Activated B cell treated with CpG ODN at 0.5 μM for 24 hours (primary cell): ENCODE results near the gene CLCN1. TPM values are rescaled to one million over a fixed set of nuclear protein-coding genes. Genes with fewer than 3 reads are reported as not detected.
A peak's percentile ranks its signal among the peaks of the same experiment; 100 is the strongest.
"Not testable (repeated sequence)": the region's sequence is repeated elsewhere in the genome, so short reads cannot be mapped to it uniquely, and the experiment has no call there.

Source experiments
- ATAC-seq: fragments of 200-7000 bp; cut with Tn5 transposase; one replicate; pipeline ENCODE4 v1.10.0; 2021; ENCODE audit warnings: low read depth, mild to moderate bottlenecking, moderate library complexity
- CTCF ChIA-PET: fragments of 350-600 bp; sonication (Branson Sonifier 250); formaldehyde crosslinking; loops from one replicate; lab custom pipeline; 2021; ENCODE audit warnings: antibody characterized with exemption; lab: Charles Lee
- POLR2A ChIA-PET: fragments of 350-600 bp; sonication (Branson Sonifier 250); formaldehyde crosslinking; loops from one replicate; lab custom pipeline; 2021; ENCODE audit warnings: antibody characterized with exemption; lab: Charles Lee
- DNase-seq: peaks from one replicate; pipeline ENCODE4 v3.0.0; 2022
- H3K27ac Mint-ChIP-seq: one replicate; pipeline ENCODE4 v1.8.0; 2020; ENCODE audit warnings: mixed read lengths
- H3K27me3 Mint-ChIP-seq: one replicate; pipeline ENCODE4 v1.8.0; 2021; ENCODE audit warnings: mixed read lengths
- H3K36me3 Mint-ChIP-seq: one replicate; pipeline ENCODE4 v1.8.0; 2021; ENCODE audit warnings: low read depth, mixed read lengths
- H3K4me1 Mint-ChIP-seq: one replicate; pipeline ENCODE4 v1.8.0; 2021; ENCODE audit warnings: mixed read lengths
- H3K4me3 Mint-ChIP-seq: one replicate; pipeline ENCODE4 v1.8.0; 2020; ENCODE audit warnings: mild to moderate bottlenecking, mixed read lengths
- H3K9me3 Mint-ChIP-seq: one replicate; pipeline ENCODE4 v1.8.0; 2020; ENCODE audit warnings: mixed read lengths
- intact Hi-C: fragments of 100-400 bp; cut with micrococcal nuclease; formaldehyde crosslinking; loops from one replicate; pipeline ENCODE4 v1.15.1; 2024
- total RNA-seq: library from RNA; stranded (reverse); gene quantifications from 2 replicates; pipeline ENCODE4 v1.2.3, GENCODE V29; 2022
- TF ChIP-seq, protein P1 (sequence below): fragments of 200-600 bp; IDR thresholded peaks from one replicate; pipeline ENCODE4 v1.8.0; 2022; ENCODE audit warnings: antibody characterized with exemption, mild to moderate bottlenecking

The CLCN1 gene
- total RNA-seq, 1 donor from 2014 or later, result not detected

- CTCF ChIA-PET, result interaction anchor here (0.5 to 1.5 kb wide), 5 partner anchors 8 to 93 kb away, joined by 3 to 5 read pairs (median 4); no protein-coding TSS in a partner anchor
- intact Hi-C loops, result loop anchor here (10.0 kb wide), 3 partner anchors 433 to 1547 kb away; partner anchors contain the start of genes EPHB6, TCAF1 and TPK1
- DNase-seq, result no peak
- no peak for ATAC-seq
- Mint-ChIP-seq H3K4me3 (peak overlapping the region; percentile 96), H3K9me3 (no peaks in the 10 kb centered on the region), H3K4me1 (peaks cover 55% of the 10 kb centered on the region), H3K27ac (peak overlapping the region; percentile 89), H3K36me3 (peaks cover 25% of the 10 kb centered on the region), H3K27me3 (no peaks in the 10 kb centered on the region)
- POLR2A ChIA-PET, result interaction anchor here (0.6 to 2.3 kb wide), 14 partner anchors 8 to 1548 kb away, joined by 3 to 23 read pairs (median 4); partner anchors contain the start of genes GSTK1 and TPK1
- TF ChIP-seq, protein P1, sequence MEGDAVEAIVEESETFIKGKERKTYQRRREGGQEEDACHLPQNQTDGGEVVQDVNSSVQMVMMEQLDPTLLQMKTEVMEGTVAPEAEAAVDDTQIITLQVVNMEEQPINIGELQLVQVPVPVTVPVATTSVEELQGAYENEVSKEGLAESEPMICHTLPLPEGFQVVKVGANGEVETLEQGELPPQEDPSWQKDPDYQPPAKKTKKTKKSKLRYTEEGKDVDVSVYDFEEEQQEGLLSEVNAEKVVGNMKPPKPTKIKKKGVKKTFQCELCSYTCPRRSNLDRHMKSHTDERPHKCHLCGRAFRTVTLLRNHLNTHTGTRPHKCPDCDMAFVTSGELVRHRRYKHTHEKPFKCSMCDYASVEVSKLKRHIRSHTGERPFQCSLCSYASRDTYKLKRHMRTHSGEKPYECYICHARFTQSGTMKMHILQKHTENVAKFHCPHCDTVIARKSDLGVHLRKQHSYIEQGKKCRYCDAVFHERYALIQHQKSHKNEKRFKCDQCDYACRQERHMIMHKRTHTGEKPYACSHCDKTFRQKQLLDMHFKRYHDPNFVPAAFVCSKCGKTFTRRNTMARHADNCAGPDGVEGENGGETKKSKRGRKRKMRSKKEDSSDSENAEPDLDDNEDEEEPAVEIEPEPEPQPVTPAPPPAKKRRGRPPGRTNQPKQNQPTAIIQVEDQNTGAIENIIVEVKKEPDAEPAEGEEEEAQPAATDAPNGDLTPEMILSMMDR, result no peak
Measured at GRCh38 chr7:143287339-143287934, 28.5 kb upstream of the CLCN1 start.

DNA sequence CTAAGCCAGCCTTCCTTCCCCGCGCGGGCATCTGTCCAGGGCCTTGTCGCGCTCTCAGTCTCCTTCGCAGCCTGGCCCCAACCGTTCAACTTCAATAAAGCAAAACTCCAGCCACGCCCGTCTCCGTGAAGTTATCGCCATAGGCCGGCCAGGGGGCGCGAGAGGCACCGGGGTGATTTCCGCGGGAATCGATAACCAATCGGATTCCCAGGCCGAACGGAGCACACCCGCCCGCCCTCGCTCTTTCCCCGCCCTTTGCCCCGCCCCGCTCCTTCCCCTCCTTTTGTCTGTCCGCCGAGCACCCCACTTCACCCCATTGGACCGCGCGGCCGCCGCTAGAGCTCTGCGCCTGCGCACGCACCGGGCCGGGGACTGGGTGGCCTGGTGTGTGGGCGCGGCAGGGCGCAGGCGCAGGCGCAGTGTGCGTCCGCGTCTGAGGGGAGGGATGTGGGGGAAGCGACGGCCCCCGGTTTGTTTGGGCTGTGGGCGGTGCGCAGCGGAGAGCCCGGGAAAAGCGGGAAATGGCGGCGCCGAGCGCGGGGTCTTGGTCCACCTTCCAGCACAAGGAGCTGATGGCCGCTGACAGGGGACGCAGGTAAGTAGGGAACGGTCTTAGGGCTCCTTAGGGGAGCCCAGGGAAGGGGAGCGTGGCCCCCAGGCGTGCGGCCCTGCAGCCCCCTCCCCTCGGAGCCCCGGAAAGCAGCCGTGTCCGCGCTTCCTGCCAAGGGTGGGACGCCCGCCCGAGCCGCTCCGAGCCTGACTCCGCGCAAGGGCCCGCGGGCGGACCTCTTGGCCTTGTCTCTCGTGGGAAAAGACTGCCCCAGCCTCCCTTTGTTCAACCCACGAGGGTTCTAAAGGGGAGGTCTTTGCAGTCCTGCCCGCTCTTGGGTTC lies 27.7 kb upstream of the CLCN1 start, which contains the start of gene CASP2:
CASP2 (plus strand) TSS at position 417 of the 892 bp plus-strand sequence; CDS start at position 522, 105 bp downstream.
- intact Hi-C loops, result loop anchor here (1.0 to 10.0 kb wide), 10 partner anchors 17 to 1547 kb away; partner anchors contain the start of genes EPHB6, GSTK1, TCAF1 and TPK1
- Mint-ChIP-seq H3K36me3 (peaks cover 31% of the 10 kb centered on the region), H3K27ac (peak within 1 kb of the TSS; percentile 89), H3K4me1 (peaks cover 54% of the 10 kb centered on the region), H3K4me3 (peak within 1 kb of the TSS; percentile 96), H3K27me3 (no peaks in the 10 kb centered on the region), H3K9me3 (no peaks in the 10 kb centered on the region)
- CTCF ChIA-PET, result interaction anchor here (0.5 to 1.5 kb wide), 5 partner anchors 9 to 92 kb away, joined by 3 to 5 read pairs (median 4); no protein-coding TSS in a partner anchor
- ATAC-seq, result peak; percentile 91
- TF ChIP-seq, protein P1, result no peak
- DNase-seq, result peak; percentile 97
- POLR2A ChIA-PET, result interaction anchor here (0.6 to 2.3 kb wide), 17 partner anchors 8 to 1548 kb away, joined by 3 to 23 read pairs (median 5); partner anchors contain the start of genes GSTK1, TCAF1 and TPK1

DNA sequence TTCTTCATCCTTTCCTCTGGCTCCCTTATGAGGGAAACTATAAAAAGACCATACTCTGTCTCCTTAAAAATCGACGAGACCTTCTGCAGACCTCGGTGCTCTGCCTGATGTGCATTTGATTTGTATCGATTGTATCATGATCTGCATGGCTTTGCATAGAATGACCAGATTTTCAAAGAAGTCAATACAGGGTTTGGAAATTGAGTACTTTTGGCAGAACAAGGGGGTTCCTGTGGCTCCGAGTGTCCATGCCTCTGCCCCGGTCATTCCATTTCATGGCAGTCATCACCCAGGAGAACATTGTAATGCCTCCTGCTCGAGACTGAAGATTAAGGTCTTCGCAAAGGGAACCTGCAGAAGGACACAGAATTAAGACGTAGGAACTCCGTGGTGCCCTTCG lies 27.1 kb upstream of the CLCN1 start:
- ChIA-PET POLR2A (interaction anchor here (0.7 to 1.6 kb wide), 8 partner anchors 9 to 613 kb away, joined by 3 to 23 read pairs (median 4); partner anchors contain the start of gene TCAF1), CTCF (no interaction called here)
- Mint-ChIP-seq H3K9me3 (no peaks in the 10 kb centered on the region), H3K27ac (peak overlapping the region; percentile 88), H3K4me1 (peaks cover 48% of the 10 kb centered on the region), H3K36me3 (peaks cover 38% of the 10 kb centered on the region), H3K4me3 (peak overlapping the region; percentile 96), H3K27me3 (no peaks in the 10 kb centered on the region)
- TF ChIP-seq, protein P1, result no peak
- no peak for ATAC-seq
- intact Hi-C loops, result loop anchor here (1.0 to 10.0 kb wide), 10 partner anchors 16 to 1546 kb away; partner anchors contain the start of genes EPHB6, GSTK1, TCAF1 and TPK1
- no peak for DNase-seq

GRCh38 chr7:143289421-143289820 lies 26.5 kb upstream of the CLCN1 start:
- H3K9me3 Mint-ChIP-seq, result no peaks in the 10 kb centered on the region
- ATAC-seq (no peak), DNase-seq (no peak)
- TF ChIP-seq, protein P1, result no peak
- no peaks in the 10 kb centered on the region for H3K27me3 Mint-ChIP-seq
- peak overlapping the region; percentile 88 for H3K27ac Mint-ChIP-seq
- CTCF ChIA-PET, result interaction anchor here (0.7 to 0.8 kb wide), 2 partner anchors 12 to 49 kb away, joined by 3 to 4 read pairs; no protein-coding TSS in a partner anchor
- peaks cover 48% of the 10 kb centered on the region for H3K4me1 Mint-ChIP-seq
- intact Hi-C loops, result loop anchor here (2.0 to 10.0 kb wide), 5 partner anchors 15 to 1545 kb away; partner anchors contain the start of genes EPHB6, TCAF1 and TPK1
- POLR2A ChIA-PET, result interaction anchor here (0.6 to 1.0 kb wide), 2 partner anchors 26 to 91 kb away, joined by 3 to 4 read pairs; partner anchors contain the start of gene GSTK1
- peaks cover 44% of the 10 kb centered on the region for H3K36me3 Mint-ChIP-seq
- peak overlapping the region; percentile 96 for H3K4me3 Mint-ChIP-seq

- peaks cover 48% of the 10 kb centered on the region for H3K36me3 Mint-ChIP-seq
- CTCF ChIA-PET, result interaction anchor here (0.7 to 0.8 kb wide), 2 partner anchors 11 to 49 kb away, joined by 3 to 4 read pairs; no protein-coding TSS in a partner anchor
- not testable (repeated sequence) for ATAC-seq, H3K27me3 Mint-ChIP-seq, DNase-seq, H3K9me3 Mint-ChIP-seq
- intact Hi-C loops, result loop anchor here (2.0 to 10.0 kb wide), 5 partner anchors 15 to 1545 kb away; partner anchors contain the start of genes EPHB6, TCAF1 and TPK1
- peaks cover 46% of the 10 kb centered on the region for H3K4me1 Mint-ChIP-seq
- peak overlapping the region; percentile 88 for H3K27ac Mint-ChIP-seq
- peak overlapping the region; percentile 96 for H3K4me3 Mint-ChIP-seq
- POLR2A ChIA-PET, result interaction anchor here (0.6 to 1.0 kb wide), 4 partner anchors 27 to 106 kb away, joined by 3 to 9 read pairs (median 4); partner anchors contain the start of gene GSTK1
Measured at GRCh38 chr7:143289888-143290287, 26.0 kb upstream of the CLCN1 start.
